IPS DF 19.7 (cell line): ENCODE data around the gene MTHFSD.

Experiments used
- DNase-seq: peaks from one replicate; pipeline ENCODE4 v3.0.0-alpha.2; 2013; ENCODE audit warnings: low read depth, low spot score

MTHFSD gene

DNA sequence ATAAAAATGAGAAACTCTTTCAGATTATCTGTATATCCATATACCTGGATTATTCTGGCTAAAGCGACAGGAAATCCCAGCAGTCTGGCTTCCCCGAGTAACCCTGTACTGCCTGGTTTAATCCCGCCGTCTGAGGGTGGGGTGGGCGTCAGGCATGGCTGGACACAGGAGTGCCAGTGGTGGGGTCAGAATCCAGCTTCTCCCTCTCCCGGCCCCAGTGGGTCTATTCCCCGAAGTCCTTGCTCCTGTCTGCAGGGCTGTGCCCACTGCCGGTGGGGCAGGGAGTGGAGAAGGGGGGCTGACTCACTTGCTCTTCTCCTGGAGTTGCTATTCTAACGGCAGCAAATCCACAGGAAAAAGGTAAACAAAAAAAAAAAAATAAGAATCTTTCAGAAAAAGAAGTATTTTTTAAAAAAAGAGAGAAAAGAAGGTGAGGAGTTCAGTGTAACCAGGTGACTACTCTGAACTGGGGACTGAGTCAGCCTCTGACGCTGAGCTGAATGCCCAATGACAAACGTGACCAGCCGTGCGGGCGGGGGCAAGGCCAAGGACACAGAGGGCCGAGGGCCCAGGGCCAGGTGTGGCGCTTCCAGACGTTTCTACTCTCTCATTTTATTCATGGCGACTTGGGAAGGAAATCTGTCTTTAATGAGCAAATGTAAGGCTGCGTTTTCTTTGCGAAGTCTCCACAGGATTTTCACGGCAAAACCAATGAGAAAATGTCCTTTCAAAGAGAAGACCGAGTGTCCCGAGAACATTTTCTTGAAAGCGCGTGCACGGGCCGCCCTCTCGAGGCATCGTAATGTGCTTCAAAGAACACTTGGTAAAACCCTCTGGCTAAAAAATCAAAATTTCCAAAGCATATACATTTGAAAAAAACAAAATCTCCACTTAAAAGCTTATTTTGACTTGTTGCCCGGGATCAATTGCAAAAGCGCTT, 24.5 kb downstream of the MTHFSD start:
- no peak for DNase-seq

DNA sequence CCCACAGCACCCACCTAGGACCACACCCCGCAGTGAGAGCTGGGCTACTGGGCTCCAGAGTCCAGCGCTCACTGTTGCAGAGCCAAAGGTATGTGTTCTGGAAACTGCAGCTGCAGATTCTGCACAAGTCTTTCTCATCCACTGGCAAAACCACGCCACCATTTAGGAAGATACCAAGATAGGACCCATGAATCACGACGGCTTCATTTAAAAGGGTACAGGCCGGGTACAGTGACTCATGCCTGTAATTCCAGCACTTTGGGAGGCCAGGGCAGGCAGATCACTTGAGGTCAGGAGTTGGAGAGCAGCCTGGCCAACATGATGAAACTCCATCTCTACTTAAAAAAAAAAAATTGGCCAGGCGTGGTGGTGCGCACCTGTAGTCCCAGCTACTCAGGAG, 25.9 kb downstream of the MTHFSD start:
- DNase-seq: no peak

DNA sequence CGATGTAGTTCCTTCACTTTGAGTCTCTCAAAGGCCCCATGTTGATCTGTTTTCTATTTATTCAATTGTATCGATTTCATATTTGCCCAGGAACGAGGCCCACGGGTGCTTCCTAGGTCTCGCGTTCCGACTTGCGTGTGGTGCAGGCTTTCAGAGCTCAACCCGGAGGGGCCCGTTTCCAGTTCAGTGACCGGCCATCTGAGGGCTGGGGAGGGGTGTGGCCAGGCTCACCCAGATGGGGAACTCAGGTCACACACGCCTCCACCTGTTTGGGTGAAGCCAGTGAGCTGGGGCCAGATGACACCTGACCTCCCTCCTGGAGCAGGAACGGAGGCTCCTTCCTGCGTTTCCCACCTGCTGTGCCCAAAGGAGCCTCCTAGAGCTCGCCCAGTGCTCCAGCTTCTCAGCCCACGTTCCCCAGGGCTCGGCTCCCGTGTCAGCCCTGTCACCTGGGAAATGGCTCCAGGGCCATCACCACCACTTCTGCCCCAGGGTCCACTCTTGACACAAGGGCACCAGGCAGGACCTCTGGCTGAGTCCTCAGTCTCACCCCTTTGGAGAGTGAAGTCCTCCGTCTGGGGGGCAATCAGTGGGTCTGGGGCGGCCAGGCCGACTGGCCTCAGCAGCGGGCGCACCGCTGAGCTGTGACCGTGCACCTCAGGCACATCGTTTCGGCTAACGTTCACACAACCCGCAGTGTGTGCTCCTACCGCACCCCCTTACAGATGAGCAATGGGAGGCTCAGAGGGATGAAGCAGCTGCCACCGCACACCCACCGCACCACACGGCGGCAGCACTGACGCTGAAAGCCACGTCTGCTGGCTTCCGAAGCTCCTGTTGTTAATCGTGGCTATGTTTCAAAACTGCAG, 26.7 kb downstream of the MTHFSD start:
- no peak for DNase-seq

DNA sequence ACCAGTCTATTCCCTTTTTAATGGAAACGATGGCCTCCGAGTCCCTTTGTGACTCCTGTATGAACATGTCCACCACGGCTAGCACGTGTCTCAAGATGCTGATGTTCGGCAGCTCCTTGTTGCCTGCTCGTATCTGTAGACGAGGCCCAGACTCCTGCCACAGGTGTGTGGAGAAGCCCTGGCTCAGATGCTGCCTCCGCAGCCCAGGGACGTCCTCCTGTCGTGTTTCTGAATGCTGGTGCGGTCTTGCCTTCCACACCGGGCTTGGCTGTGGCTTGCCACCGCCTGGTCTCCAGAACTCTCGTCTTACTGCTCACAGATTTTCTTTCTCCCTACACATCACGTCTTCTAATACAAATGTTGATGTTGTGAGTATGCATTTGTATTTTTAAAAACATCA, 27.7 kb downstream of the MTHFSD start:
- DNase-seq: no peak

DNA sequence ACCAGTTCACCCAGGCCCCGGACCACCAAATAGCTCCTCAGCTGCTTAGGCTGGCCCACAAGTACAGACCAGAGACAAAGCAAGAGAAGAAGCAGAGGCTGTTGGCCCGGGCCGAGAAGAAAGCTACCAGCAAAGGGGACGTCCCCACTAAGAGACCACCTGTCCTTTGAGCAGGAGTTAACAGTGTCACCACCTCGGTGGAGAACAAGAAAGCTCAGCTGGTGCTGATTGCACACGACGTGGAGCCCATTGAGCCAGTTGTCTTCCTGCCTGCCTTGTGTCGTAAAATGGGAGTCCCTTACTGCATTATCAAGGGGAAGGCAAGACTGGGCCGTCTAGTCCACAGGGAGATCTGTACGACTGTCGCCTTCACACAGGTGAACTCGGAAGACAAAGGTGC, 29.3 kb downstream of the MTHFSD start:
- DNase-seq: no peak

DNA sequence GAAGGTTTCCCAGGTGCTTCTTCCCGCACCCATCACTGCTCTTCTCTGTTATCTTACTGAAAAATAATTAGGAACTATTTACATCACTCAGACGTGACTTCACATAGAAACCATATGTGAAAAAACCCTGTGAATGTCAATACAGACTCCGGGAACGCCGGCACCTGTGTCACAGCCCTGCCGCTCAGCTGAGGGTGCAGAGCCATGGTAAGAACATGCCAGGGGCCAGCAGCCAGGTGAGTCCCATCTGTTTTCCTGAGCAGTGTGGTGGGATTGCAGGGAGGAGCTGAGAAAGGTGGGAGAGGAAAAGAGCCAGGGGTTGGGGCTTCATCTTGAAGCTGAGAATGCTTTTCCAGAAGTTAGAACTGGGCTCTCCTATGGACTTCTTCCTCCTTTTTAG, 31.0 kb downstream of the MTHFSD start:
- DNase-seq: no peak

DNA sequence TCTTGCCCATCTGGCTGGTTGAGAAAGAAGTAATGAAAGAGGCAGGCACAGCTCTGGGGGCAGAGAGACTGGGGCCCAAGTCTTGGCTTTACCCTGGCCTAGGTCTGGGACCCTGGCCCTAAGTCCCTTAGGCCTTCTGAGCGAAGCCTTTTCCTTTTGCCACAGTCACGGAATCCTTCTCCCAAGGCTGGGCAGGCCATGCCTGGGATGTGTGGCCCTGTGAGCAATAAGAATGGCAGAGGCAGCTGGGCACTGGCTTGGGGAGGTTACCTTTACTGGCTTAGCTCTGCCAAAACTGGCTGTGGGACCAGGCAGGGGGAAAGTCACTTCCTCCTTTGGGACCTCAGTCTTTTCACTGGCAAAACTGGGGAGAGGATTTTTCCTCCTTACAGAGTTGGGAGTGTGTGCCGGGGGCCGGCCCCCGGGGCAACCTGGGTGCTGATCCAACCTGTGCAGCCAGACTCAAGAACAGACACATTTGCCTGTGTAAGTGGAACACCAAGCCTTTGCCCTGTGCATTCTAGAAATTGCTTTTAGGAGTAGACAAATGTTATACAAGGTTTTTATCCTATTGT, 31.8 kb downstream of the MTHFSD start:
- DNase-seq: no peak

DNA sequence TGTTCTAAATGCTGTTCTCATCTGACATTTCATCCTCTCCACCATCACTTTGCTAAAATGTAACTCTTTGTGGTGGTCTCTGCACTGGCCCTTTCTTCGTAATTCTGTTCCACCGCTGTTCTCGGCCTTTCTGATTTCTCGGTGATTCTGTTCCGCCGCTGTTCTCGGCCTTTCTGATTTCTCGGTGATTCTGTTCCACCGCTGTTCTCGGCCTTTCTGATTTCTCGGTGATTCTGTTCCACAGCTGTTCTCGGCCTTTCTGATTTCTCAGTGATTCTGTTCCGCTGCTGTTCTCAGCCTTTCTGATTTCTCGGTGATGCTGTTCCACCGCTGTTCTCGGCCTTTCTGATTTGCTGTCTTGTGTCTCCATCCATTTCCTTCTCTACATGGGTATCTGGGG, 32.4 kb downstream of the MTHFSD start:
- no peak for DNase-seq

DNA sequence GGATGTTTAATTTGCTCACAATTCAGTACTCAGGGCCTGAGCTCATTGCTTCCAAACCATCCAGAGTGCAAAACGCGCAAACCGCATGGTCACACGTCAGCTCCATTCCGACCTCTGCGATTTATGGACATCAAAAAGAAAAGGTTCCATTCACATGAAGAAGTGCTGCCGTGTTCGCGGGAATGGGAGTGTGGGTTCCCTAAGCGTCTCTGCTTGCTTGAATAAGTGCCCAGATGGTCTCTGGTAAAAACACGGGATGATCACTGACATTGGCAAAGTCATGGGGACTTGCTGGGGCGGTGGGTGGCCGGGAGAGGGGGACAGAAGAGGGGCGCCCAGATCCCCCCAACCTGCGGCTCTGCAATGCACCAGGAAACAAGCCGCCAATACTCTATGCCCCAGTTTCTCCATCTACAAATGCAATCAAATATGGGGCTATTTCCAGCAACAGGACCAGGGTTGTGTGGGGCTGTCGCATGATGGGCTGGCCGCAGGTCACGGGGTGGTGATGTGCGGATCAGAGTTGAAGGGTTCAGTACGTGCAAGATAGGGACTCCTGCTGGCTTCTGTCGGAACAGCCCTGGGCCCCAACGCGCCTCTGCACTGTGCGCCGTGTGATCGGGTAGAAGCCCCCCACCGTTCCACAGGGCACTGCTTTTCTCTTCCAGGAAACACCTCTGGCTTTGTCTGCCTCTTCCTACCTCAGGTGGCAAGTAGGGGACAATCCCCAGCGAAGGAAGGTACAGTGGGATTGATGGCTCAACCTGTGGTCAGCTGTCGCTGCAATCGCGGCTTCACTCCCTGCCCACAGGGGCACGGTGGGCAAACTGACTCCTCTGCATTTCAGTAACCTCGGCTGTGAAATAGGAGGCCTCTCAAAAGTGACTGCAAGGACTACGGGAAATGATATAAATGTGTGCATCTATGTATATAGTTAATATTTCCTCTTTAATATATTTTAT, 33.5 kb downstream of the MTHFSD start:
- DNase-seq: no peak

DNA sequence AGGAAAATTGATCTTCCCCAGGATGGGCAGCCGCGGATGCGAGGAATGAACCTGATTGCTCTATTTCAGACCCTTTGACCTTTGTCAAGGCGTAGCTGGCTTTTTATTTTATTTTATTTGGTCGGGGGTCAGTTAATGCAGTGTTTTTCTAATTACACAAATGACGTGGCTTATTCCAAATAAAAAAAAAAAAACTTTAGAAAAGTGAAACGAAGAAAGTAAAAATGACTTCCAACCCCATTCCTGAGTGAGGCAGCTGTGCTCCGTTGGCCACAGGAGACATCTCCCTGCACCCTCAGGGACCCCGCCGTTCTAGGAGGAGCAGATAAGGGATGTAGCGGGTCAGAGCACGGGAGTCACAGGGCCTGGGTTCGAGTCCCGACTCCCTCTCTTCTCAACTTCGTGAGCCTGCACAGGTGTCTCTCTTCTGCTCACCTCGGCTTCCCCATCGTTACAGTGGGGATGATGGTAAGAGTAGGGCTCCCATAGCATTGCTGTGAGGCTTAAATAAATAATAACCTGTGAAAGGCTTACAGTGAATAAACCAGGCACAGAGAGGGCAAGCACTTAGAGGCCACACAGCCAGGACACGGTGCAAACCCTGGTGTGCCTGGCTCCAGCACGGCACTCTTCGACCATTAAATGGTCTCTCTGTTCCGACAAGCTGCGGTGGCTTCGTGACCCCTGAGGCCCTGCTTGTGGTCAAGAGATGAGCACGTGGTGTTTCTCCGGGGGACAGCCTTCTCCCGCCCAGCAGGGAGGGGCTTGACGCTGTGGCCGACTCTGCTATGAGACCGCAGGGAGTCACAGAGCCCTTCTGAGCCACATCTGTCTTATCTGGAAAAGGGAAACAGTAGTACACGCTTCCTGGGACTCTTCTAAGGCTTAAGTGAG, 34.5 kb downstream of the MTHFSD start:
- DNase-seq: no peak

DNA sequence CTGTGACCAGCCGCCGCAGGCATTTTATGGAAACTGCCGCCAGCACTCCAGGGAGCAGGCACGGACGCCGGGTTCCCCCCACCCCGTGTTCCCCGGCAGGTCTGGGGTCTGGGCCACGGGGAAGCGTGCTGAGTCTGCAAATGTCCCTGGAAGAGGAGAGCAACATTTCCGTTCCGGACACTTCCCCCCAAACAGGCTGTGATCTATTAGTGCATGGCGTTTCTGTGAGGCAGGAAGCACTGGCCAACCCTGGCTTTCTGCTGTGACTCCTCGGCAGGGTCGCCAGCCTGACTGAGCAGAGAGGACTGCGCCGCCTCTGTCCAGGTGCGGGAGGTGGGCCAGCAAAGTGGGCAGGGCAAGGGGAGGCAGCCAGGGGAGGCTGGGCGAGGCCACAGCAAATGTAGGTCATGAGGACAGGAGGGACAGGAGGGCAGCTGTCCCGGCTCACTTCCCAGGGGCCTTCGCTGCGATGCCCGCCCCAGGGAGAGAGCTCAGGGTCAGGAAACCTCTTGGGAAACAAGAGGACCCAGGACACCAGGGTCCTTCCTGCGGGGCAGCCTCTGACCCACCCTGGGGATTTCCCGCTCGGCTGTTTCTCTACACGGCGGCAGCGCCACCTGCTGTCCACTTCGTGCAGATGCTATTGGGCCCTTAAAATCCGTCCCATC, 35.3 kb downstream of the MTHFSD start:
- DNase-seq: no peak

DNA sequence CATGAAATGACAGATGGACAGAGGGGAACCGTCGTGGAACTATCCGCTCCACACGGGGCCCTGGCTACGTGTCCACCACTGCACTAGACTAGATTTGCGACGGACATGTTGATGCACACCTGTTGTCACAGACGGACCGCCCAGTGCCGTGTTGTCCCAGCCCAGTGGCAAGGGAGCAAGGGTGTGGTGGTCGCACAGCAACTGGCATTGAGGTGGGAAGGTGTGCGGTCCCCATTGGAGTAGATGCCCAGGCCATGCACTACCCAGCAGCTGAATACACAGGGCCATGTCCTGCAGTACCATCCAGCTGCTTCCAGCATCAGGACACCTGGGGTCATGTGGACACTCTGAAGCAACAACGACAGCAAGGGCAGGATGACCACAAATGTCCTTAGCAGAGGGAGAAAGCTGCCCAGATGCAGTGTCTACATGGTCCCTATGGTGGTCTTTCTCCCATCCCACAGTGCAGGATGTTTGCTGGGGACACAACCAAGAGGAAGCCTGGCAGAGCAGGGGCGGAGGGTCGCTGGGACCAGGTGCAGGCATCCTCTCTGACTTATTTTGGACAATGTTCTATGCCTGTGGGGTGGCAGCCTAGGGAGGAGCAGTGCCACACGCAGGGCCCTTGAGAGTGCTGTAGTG, 35.9 kb downstream of the MTHFSD start:
- DNase-seq: no peak

DNA sequence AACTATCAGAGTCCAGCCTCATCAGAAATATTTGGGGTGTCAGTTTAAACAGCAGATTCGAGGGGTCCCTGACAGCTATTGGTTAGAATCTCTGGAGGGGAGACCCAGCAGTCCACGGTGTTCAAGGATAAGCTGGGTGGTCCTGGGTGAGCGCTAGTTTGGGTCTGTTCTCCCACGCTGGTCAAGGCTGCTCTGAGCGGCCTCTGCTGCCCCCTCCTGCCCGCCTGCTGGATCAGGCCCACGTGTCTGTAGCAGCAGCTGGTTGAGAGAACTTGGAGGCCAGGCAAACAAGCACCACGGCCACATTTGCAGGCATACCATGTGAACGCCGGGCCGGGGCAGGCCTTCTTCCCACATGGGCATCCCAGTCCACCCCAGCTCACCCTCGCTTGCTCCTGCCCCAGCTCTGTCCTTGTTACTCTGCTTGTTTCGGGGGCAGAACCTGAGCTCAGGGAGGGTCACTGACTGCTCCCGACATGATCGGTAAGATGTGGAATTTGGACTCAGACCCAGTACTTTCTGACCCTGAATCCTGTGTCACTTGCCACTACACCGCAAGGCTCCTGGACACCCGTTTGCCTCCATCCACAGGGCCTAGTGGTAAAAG, 37.3 kb downstream of the MTHFSD start:
- DNase-seq: no peak

DNA sequence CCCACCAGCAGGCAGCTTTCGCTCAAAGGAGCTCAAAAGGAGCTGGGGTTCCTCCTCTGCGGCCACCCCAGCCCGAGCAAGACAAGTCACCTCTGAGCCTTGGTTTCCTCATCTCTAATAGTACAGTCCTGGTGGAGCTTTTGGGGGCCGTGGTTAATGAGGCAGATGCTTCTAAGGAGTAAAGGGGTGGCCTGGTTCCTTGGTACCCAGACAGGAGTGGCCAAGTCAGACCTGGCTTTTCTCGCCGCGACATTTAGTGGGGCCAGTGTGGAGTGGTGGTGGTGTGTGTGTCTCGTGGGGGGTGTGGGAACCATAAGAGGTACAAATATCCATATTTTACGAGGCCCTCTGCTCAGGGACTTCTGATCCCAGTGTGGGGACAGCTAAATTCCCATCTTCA, 38.0 kb downstream of the MTHFSD start:
- no peak for DNase-seq

DNA sequence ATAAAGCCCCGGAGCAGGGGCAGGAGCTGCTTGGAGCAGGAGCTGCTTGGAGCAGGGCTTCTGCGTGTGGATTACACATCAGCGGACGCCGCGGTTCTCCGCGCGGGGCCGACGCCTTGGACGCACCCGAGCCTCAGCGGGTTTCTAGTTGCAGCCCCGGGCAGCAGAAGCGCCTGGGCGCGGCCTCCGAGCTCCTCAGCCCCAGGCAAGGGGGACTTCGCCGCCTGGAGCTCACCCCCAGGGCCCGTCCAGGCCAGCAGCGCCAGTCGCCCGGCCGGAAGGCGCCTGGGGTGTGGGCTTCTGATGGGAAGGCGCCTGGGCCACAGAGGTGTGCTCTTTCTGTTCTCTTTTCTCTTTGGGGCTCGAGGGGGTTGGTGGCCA, 38.4 kb downstream of the MTHFSD start:
- no peak for DNase-seq

DNA sequence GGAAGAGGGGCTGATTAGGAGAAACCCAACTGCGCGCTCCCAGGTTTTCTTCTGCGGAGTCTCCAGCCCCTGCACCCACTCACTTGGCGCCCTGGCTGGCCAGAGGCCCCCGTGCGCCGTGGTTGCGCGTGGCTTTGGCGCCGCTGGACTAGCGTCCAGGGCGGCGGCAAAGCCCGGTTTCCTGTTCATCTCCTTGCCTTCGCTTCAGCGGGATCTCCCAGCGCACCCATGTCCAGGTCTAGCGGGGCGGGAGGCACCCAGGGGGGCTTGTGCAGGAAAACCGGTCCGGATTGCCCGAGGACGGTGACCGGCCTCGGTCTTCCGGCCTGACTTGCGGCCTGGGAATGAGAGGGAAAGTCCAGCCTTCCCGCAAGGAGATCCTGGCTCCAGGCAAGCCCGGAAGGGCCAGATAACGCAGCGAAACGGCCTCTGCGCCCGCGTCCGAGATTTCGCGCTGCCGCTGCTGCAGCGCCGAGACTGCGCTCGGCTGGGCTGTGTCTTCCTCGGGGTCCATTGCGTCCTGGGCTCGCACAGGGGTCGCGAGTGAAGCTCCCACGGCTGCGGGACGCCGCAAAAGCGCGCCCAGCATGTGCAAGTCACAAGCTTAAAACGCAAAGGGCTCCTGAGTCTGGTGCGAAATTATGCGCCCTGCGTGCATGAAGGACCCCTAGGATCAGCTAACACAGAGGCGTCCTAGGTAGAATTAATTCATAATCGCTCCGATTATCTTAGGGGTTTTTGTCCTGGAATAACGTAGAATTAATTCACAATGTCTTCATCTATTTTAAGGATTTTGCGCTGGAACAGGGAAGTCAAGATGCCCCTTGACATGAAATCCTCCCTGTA, 39.0 kb downstream of the MTHFSD start:
- DNase-seq: no peak

DNA sequence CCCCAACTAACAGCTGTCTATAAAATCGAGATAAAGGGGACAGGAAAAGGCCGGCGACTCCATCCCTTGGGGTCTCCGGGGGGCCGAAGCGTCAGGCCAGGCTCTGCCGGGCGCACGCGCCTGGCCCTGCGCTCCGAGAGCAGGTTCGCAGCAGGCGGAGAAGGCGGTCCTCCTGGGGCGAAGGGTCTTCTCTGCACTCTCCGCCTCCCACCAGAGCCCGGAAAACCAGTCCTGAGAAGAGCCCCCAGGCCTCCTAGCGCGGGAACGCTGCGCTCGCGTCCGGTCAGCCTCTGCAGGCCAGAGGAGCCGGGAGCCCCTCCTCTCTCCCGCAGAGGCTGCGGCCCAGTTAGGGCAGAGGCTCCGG, 39.6 kb downstream of the MTHFSD start:
- no peak for DNase-seq
